ENCODE data around the gene C2.
A peak's percentile ranks its signal among the peaks of the same experiment; 100 is the strongest.

C2 gene

DNA sequence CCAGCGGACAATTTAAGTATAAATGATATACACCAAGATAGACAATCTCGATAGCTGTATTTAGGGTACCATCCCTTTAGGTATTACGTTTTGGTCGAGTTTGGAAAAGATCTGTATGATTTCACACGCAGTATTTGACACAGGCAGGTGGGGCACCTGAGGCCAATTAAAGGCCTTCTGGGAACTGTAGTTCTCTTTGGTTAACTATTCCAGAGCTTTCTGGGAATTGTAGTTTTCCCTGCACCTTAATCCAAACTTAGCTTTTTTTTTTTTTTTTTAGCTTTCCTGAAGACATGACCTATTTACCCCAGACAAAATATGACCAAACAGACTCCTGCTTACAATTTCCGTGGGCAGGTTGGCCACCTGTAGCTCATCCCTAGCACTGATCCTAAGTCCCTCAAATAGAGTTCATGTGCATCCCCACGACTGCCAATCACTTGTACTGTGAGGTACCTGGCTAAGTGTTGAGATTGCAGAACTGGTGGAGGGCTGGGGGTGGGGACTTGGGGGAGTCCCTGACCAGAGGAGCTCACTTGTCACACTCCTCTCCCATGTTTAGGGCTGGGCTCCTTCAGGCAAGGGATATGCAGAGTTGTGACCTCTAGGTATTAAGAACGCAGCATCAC, 29.0 kb upstream of the C2 start:
- DNase-seq (ENCODE audit: low read depth): peak; percentile 79
- peak overlapping the region; percentile 90 for H3K4me3 ChIP-seq (ENCODE audit: low read length)
- TF ChIP-seq, protein P1, sequence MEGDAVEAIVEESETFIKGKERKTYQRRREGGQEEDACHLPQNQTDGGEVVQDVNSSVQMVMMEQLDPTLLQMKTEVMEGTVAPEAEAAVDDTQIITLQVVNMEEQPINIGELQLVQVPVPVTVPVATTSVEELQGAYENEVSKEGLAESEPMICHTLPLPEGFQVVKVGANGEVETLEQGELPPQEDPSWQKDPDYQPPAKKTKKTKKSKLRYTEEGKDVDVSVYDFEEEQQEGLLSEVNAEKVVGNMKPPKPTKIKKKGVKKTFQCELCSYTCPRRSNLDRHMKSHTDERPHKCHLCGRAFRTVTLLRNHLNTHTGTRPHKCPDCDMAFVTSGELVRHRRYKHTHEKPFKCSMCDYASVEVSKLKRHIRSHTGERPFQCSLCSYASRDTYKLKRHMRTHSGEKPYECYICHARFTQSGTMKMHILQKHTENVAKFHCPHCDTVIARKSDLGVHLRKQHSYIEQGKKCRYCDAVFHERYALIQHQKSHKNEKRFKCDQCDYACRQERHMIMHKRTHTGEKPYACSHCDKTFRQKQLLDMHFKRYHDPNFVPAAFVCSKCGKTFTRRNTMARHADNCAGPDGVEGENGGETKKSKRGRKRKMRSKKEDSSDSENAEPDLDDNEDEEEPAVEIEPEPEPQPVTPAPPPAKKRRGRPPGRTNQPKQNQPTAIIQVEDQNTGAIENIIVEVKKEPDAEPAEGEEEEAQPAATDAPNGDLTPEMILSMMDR (IDR thresholded peaks at IDR 0.05; ENCODE audit: insufficient read depth, low read depth, low read length, missing control alignments): peak; percentile 18

DNA sequence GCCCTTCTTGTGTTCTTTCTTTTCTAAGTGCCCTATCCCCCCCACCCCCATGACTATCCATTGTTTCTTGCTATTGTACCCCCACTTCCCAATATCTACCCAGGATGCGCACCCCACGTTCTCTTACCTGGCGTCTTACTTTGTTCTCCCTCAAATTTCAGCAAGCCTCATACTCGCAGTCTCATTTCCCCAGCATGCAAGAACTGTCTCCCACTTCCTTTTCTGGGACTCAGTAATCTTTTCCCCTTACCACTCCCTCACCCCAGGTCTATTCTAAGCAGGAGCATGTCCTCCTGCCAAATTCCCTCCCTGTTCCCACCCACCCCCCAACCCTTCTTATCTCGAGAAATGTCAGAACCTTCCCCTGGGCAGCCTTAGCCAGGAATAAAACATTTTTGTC, 28.3 kb upstream of the C2 start:
- no peak for DNase-seq (ENCODE audit: low read depth)
- TF ChIP-seq, protein P1 (IDR thresholded peaks at IDR 0.05; ENCODE audit: insufficient read depth, low read depth, low read length, missing control alignments): no peak

DNA sequence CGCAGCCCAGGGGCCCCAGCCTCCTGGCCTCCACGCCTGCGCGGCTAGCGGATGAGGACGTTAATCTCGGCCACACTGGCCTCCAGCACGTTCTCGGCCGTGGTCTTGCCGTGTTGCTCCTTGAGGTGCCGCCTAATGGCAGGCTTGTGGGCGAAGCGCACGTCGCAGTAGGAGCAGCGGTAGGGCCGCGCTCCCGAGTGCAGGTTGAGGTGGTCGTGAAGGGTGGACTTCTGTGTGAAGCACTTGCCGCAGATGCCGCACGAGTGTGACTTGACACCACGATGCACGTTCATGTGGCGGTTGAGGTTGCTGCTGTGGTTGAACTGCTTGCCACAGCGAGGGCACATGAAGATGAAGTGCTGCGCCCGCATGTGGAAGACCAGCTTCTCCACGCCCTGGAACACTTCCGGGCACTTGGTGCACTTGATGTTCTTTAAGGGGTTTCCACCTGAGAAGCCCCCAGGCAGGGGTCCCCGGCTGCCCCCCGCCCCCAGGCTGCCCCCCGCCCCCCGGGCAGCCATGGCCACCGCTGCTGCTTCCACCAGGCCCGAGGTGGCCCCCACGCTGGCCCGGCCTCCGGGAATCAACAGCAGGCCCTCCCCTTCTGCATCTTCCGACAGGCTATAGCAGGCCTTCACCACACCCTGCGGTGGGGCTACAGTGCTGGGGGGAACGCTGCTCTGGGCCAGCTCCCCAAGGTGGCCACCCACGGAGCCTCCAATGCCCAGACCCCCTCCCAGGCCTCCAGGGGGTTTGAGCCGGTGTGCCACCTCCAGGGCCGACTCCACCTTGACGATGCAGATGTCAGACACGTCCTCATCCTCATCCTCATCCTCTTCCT, 27.4 kb upstream of the C2 start:
- DNase-seq (ENCODE audit: low read depth): no peak
- no peak overlapping the region for H3K4me3 ChIP-seq (ENCODE audit: low read length)
- TF ChIP-seq, protein P1 (IDR thresholded peaks at IDR 0.05; ENCODE audit: insufficient read depth, low read depth, low read length, missing control alignments): no peak

More for the DNA sequence above, 28.3 kb upstream of the C2 start:
- H3K4me3 ChIP-seq (ENCODE audit: low read length): no peak overlapping the region

DNA sequence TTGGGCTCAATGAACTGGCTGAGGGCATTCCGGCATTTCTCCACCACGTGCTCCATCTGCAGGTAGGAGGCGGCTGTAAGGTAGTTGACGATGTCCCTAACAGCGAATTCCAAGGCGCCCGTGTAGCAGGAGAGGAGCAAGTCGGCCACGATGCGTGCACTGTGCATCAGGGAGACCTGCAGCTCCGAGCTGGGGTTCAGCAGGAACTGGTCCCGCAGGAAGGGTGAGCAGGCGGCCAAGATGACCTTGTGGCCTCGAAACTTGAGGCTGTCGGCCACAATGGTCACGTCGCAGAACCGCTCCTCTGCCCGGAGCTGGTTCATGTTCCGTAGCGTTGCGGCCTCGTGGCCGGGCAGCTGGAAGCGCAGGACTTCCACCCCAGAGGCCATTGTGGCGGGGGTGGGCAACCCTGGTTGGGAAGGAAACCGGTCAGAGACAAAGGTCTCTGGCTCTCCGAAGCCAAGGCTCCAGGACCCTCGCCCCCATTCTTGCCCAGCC, 26.6 kb upstream of the C2 start:
- peak overlapping the region; percentile 54 for H3K4me3 ChIP-seq (ENCODE audit: low read length)
- TF ChIP-seq, protein P1 (IDR thresholded peaks at IDR 0.05; ENCODE audit: insufficient read depth, low read depth, low read length, missing control alignments): no peak
- DNase-seq (ENCODE audit: low read depth): peak; percentile 29

DNA sequence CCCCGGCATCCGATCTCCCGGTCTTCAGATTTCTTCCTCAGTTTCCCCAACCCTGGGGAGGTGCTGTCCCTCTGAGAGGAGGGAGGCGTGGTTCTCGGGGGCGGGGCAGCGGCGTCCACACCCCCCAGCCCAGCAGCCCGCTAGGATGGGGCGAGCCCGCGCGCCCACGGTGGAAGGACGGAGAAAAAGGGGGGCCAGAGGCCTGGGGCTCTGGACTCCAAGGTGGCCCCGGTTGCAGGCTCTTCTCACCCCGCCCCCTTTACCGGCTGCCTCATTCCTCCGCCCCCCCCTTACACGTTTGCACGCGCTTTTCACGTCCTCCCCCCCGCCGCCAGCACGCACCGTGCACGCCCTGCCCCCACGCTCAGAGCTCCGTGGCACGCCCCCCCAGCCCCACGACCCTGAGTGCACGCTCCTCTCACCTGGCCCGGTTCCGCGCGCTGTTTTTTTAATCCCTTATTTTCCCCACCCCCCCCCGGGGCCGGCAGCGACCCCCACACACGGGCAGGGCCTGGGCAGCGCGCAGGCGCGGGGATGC, 26.0 kb upstream of the C2 start:
- peak overlapping the region; percentile 54 for H3K4me3 ChIP-seq (ENCODE audit: low read length)
- TF ChIP-seq, protein P1 (IDR thresholded peaks at IDR 0.05; ENCODE audit: insufficient read depth, low read depth, low read length, missing control alignments): no peak
- DNase-seq (ENCODE audit: low read depth): peak; percentile 38

DNA sequence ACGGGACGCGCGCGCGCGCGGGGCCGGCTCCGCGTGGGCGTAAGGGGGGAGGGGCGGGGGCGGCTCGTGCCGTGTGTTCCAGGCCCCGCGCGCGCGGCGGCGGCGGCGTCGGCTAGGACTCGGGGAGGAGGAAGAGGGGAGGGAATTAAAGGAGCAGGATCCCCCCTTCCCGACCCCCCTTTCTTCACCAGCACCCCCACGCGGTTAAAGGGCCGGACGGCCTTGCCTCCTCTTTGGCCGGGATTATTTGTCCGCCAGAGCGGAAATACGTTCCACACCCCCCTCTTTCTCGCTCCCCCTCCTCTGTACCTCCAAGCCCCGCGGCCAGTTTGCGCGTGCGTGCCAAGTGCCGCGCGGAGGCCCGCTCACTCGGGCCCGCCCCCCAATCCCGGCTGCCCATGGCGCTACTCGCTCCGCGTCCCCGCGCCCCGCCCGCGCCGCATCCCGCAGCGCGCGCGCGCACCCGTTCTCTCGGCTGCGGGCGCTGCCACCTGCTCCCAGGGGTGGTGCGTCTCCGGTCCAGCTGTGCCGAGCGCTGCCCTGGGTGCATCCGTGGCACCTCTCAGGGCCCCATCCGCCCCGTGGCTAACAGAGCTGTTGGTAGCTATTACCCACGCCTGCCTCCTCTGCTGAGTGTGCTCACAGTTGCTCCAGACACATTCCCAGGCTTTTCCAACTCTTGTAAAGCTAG, 25.4 kb upstream of the C2 start, which contains the start of gene ZBTB12:
Gene ZBTB12, minus strand, starts transcription at position 134 of the 691 bp plus-strand sequence. CDS start 781 bp downstream, outside the sequence.
- TF ChIP-seq, protein P1 (IDR thresholded peaks at IDR 0.05; ENCODE audit: insufficient read depth, low read depth, low read length, missing control alignments): no peak
- peak within 1 kb of the TSS; percentile 54 for H3K4me3 ChIP-seq (ENCODE audit: low read length)
- DNase-seq (ENCODE audit: low read depth): peak; percentile 89
